HCT116 (cell line): Measurements from ENCODE around the gene LRRC4C. TPM values are rescaled to one million over a fixed set of nuclear protein-coding genes. Genes with fewer than 3 reads are reported as not detected.

Experiments used
- ATAC-seq: fragments of 200-7000 bp; cut with Tn5 transposase; 2 replicates; pipeline ENCODE4 v1.9.1; 2020; ENCODE audit warnings: mild to moderate bottlenecking, moderate library complexity
- BruUV-seq: library from RNA; stranded (reverse); fragments of 400-500 nt; replicated peaks from 2 replicates; lab custom pipeline; 2021; lab: Mats Ljungman, UMichigan
- CTCF ChIA-PET: fragments of 300-600 bp; sonication (Branson Sonifier 250); formaldehyde crosslinking; loops from one replicate; lab custom pipeline; 2021; ENCODE audit warnings: antibody characterized with exemption; lab: Charles Lee
- POLR2A ChIA-PET: fragments of 300-600, 350-600 bp; sonication (Branson Sonifier 250); formaldehyde crosslinking; loops from one replicate; lab custom pipeline; 2021; ENCODE audit warnings: antibody characterized with exemption; lab: Charles Lee
- RAD21 ChIA-PET, 2 experiments: fragments of 300-600 bp; sonication (Branson Sonifier 250); formaldehyde crosslinking; loops; one replicate each; lab custom pipeline; 2023; ENCODE audit warnings: low total read pairs in 2 of 2; ENCODE audit not compliant: uncharacterized antibody in 2 of 2, unreplicated experiment in 2 of 2, low non-redundant PET in 1 of 2; lab: Charles Lee
- DNase-seq: peaks from one replicate; pipeline ENCODE4 v3.0.0-alpha.2; 2010; ENCODE audit warnings: low read depth, low spot score
- H2AFZ ChIP-seq: fragments of 200-600 bp; shearing (Covaris generic), sonication (generic); 2 replicates; pipeline ENCODE4 v1.6.1; 2017; ENCODE audit warnings: low read depth, mixed run types, mixed read lengths, antibody characterized with exemption, low read length; ENCODE audit not compliant: poor library complexity, severe bottlenecking
- H3K27ac ChIP-seq: 2 replicates; pipeline ENCODE4 v1.5.1; 2012; ENCODE audit warnings: low read depth, low read length
- H3K27me3 ChIP-seq: fragments of 200-600 bp; sonication (generic); 2 replicates; pipeline ENCODE4 v1.6.1; 2016; ENCODE audit warnings: mixed run types, low read length, mixed read lengths; ENCODE audit not compliant: insufficient read depth
- H3K36me3 ChIP-seq, 2 experiments: fragments of 200-500 bp in 1 of 2; fragments of 200-600 bp in 1 of 2; sonication (Bioruptor generic) in 1 of 2; sonication (generic) in 1 of 2; 2 replicates each; pipeline versions ENCODE4 v1.5.1 to v1.6.1; 2014 to 2016; ENCODE audit warnings: low read length in 2 of 2, inconsistent platforms in 1 of 2, mixed read lengths in 1 of 2, mixed run types in 1 of 2; ENCODE audit not compliant: insufficient read depth in 2 of 2, control insufficient read depth in 1 of 2
- H3K4me1 ChIP-seq, 2 experiments: fragments of 200-600 bp in 1 of 2; sonication (generic) in 1 of 2; 2 replicates each; pipeline versions ENCODE4 v1.5.1 to v1.6.1; 2012 to 2017; ENCODE audit warnings: low read length in 2 of 2, inconsistent platforms in 1 of 2, mild to moderate bottlenecking in 1 of 2, mixed read lengths in 1 of 2, mixed run types in 1 of 2, moderate library complexity in 1 of 2; ENCODE audit not compliant: insufficient read depth in 2 of 2, control insufficient read depth in 1 of 2
- H3K4me2 ChIP-seq: fragments of 200-600 bp; sonication (generic); 2 replicates; pipeline ENCODE4 v1.6.1; 2017; ENCODE audit warnings: mixed run types, low read length, mixed read lengths
- H3K4me3 ChIP-seq, 2 experiments: fragments of 200-600 bp in 1 of 2; sonication (generic) in 1 of 2; replicated peaks in 1 of 2; 2 replicates each; pipeline ENCODE4 v1.5.1; 2011 to 2016; ENCODE audit warnings: low read length in 2 of 2, control low read depth in 1 of 2, low read depth in 1 of 2, mild to moderate bottlenecking in 1 of 2, mixed read lengths in 1 of 2, mixed run types in 1 of 2
- H3K79me2 ChIP-seq: fragments of 200-600 bp; sonication (generic); 2 replicates; pipeline ENCODE4 v1.6.1; 2017; ENCODE audit warnings: mild to moderate bottlenecking, mixed run types, low read length, moderate library complexity, mixed read lengths; ENCODE audit not compliant: insufficient read depth
- H3K9ac ChIP-seq: fragments of 200-600 bp; sonication (generic); 2 replicates; pipeline ENCODE4 v1.6.1; 2016; ENCODE audit warnings: low read length, mixed read lengths
- H3K9me2 ChIP-seq: fragments of 200-600 bp; sonication (generic), shearing (Covaris generic); 2 replicates; pipeline ENCODE4 v1.6.1; 2017; ENCODE audit warnings: mixed run types, mild to moderate bottlenecking, moderate library complexity; ENCODE audit not compliant: insufficient read depth
- H3K9me3 ChIP-seq, 2 experiments: fragments of 200-500 bp in 1 of 2; fragments of 200-600 bp in 1 of 2; sonication (Bioruptor generic) in 1 of 2; sonication (generic) in 1 of 2; 2 replicates each; pipeline ENCODE4 v1.6.1; 2014 to 2017; ENCODE audit warnings: low read length in 2 of 2, mixed read lengths in 2 of 2, inconsistent platforms in 1 of 2, low read depth in 1 of 2, mild to moderate bottlenecking in 1 of 2, mixed run types in 1 of 2, moderate library complexity in 1 of 2; ENCODE audit not compliant: control insufficient read depth in 1 of 2, insufficient read depth in 1 of 2
- H4K20me1 ChIP-seq: fragments of 200-600 bp; sonication (generic), shearing (Covaris generic); 2 replicates; pipeline ENCODE4 v1.6.1; 2017; ENCODE audit warnings: mixed run types, mild to moderate bottlenecking, moderate library complexity; ENCODE audit not compliant: insufficient read depth
- ATF3 ChIP-seq: IDR thresholded peaks from 2 replicates; pipeline ENCODE4 v1.6.1; 2012
- CBX3 ChIP-seq: IDR thresholded peaks from 2 replicates; pipeline ENCODE4 v1.6.1; 2012; ENCODE audit warnings: low read depth
- CEBPB ChIP-seq: IDR thresholded peaks from 2 replicates; pipeline ENCODE4 v1.6.1; 2012; ENCODE audit warnings: low read depth
- CTCF ChIP-seq, 3 experiments: fragments of 200-600 bp in 1 of 3; sonication (generic) in 1 of 3; IDR thresholded peaks in 2 of 3; conservative IDR thresholded peaks in 1 of 3; 2 replicates each; pipeline ENCODE4 v1.5.1; 2012 to 2017; ENCODE audit warnings: low read depth in 2 of 3, low read length in 2 of 3, antibody characterized with exemption in 1 of 3, borderline replicate concordance in 1 of 3, control low read depth in 1 of 3, mild to moderate bottlenecking in 1 of 3, mixed read lengths in 1 of 3, mixed run types in 1 of 3, moderate library complexity in 1 of 3; ENCODE audit not compliant: insufficient read depth in 1 of 3
- EGR1 ChIP-seq: IDR thresholded peaks from 2 replicates; pipeline ENCODE4 v1.6.1; 2012; ENCODE audit warnings: low read depth
- EZH2 ChIP-seq: fragments of 200-600 bp; sonication (generic); IDR thresholded peaks from 2 replicates; pipeline ENCODE4 v1.6.1; 2017; ENCODE audit warnings: antibody characterized with exemption, mixed run types
- EZH2phosphoT487 ChIP-seq: fragments of 200-600 bp; IDR thresholded peaks from 2 replicates; pipeline ENCODE4 v1.6.1; 2018; ENCODE audit warnings: antibody characterized with exemption, borderline replicate concordance
- JUND ChIP-seq: IDR thresholded peaks from 2 replicates; pipeline ENCODE4 v1.6.1; 2012
- POLR2A ChIP-seq: IDR thresholded peaks from 2 replicates; pipeline ENCODE4 v1.7.0; 2011; ENCODE audit warnings: borderline replicate concordance; ENCODE audit not compliant: insufficient read depth, insufficient read length; ENCODE audit errors: extremely low read depth
- POLR2AphosphoS5 ChIP-seq: IDR thresholded peaks from 2 replicates; pipeline ENCODE4 v1.6.1; 2011; ENCODE audit warnings: mild to moderate bottlenecking, low read depth, low read length, moderate library complexity
- RAD21 ChIP-seq: IDR thresholded peaks from 2 replicates; pipeline ENCODE4 v1.6.1; 2012; ENCODE audit warnings: low read depth, mild to moderate bottlenecking
- SIN3A ChIP-seq: IDR thresholded peaks from 2 replicates; pipeline ENCODE4 v1.6.1; 2012; ENCODE audit warnings: low read depth
- SP1 ChIP-seq: IDR thresholded peaks from 2 replicates; pipeline ENCODE4 v1.6.1; 2012; ENCODE audit warnings: low read depth
- SRF ChIP-seq: IDR thresholded peaks from 2 replicates; pipeline ENCODE4 v1.6.1; 2012; ENCODE audit warnings: low read depth
- TCF7L2 ChIP-seq: IDR thresholded peaks from 2 replicates; pipeline ENCODE4 v1.7.0; 2011; ENCODE audit warnings: borderline replicate concordance, inconsistent platforms; ENCODE audit not compliant: insufficient read depth, insufficient read length; ENCODE audit errors: extremely low read depth
- YY1 ChIP-seq: IDR thresholded peaks from 2 replicates; pipeline ENCODE4 v1.6.1; 2011; ENCODE audit warnings: low read length, low read depth, moderate library complexity, mild to moderate bottlenecking; ENCODE audit not compliant: insufficient replicate concordance; ENCODE audit errors: extremely low read depth
- ZBTB33 ChIP-seq: IDR thresholded peaks from 2 replicates; pipeline ENCODE4 v1.6.1; 2011; ENCODE audit warnings: mild to moderate bottlenecking, low read length, moderate library complexity; ENCODE audit not compliant: insufficient replicate concordance; ENCODE audit errors: extremely low read depth
- ZFX ChIP-seq: fragments of 450-650 bp; IDR thresholded peaks from 2 replicates; pipeline ENCODE4 v1.6.1; 2017
- ZNF274 ChIP-seq: fragments of 200-500 bp; sonication (Bioruptor generic); IDR thresholded peaks from 2 replicates; pipeline ENCODE4 v1.6.1; 2014; ENCODE audit warnings: mild to moderate bottlenecking, low read depth, low read length, inconsistent platforms
- intact Hi-C: fragments of 100-400 bp; cut with micrococcal nuclease; formaldehyde crosslinking; loops from 2 replicates; pipeline ENCODE4 v1.10.0; 2022
- total RNA-seq: library from RNA; stranded (reverse); gene quantifications from one replicate; pipeline ENCODE4 v1.2.1, GENCODE V29; 2021; ENCODE audit not compliant: unreplicated experiment

The LRRC4C gene
- total RNA-seq, 1 experiment from 2014 or later: not detected

- H3K9ac ChIP-seq: no peak overlapping the region
- no peak for DNase-seq
- no peaks in the 10 kb centered on the region for H4K20me1 ChIP-seq
- H3K4me1 ChIP-seq: no peaks in the 10 kb centered on the region
- H3K4me3 ChIP-seq: no peak overlapping the region
- intact Hi-C loops: no loop called here
- H3K9me3 ChIP-seq: peaks cover 3 to 16% of the 10 kb centered on the region in 2 experiments; a peak in 2 of 4 replicates
- ChIA-PET RAD21 (no interaction called here), CTCF (no interaction called here), POLR2A (no interaction called here)
- H3K4me2 ChIP-seq: no peak overlapping the region
- no TSS peak for BruUV-seq
- no peaks in the 10 kb centered on the region for H3K36me3 ChIP-seq
- TF ChIP-seq POLR2A (no peak), ATF3 (no peak), SP1 (no peak), EGR1 (no peak), CEBPB (no peak), JUND (no peak), EZH2 (no peak), ZFX (no peak)
- ATAC-seq: no peak
- no peaks in the 10 kb centered on the region for H3K27me3 ChIP-seq
- H3K27ac ChIP-seq: no peak overlapping the region
- no peak overlapping the region for H2AFZ ChIP-seq
- no peaks in the 10 kb centered on the region for H3K9me2 ChIP-seq
- no peaks in the 10 kb centered on the region for H3K79me2 ChIP-seq
These were observed 237.2 kb downstream of the LRRC4C start for GRCh38 chr11:41222236-41222635.

GRCh38 chr11:41206388-41206787, 253.1 kb downstream of the LRRC4C start:
- Histone ChIP-seq H4K20me1 (no peaks in the 10 kb centered on the region), H3K9ac (no peak overlapping the region), H2AFZ (no peak overlapping the region), H3K9me2 (no peaks in the 10 kb centered on the region), H3K9me3 (peaks cover 3 to 12% of the 10 kb centered on the region in 2 experiments; a peak in 2 of 4 replicates), H3K4me3 (no peak overlapping the region), H3K36me3 (no peaks in the 10 kb centered on the region), H3K27ac (no peak overlapping the region), H3K4me2 (no peak overlapping the region), H3K4me1 (no peaks in the 10 kb centered on the region), H3K27me3 (no peaks in the 10 kb centered on the region), H3K79me2 (no peaks in the 10 kb centered on the region)
- TF ChIP-seq EZH2phosphoT487 (no peak), SRF (no peak), ZBTB33 (no peak), TCF7L2 (no peak), EZH2 (no peak), CTCF (IDR thresholded peaks at IDR 0.05 in 2 of 3, conservative IDR thresholded peaks at IDR 0.05 in 1 of 3; ENCODE audit: borderline replicate concordance in 1 of 3, insufficient read depth in 1 of 3, low read depth in 2 of 3, low read length in 2 of 3) (no peak), SP1 (no peak), CEBPB (no peak), RAD21 (no peak), SIN3A (no peak), YY1 (no peak), ZNF274 (no peak), POLR2AphosphoS5 (no peak), CBX3 (no peak)
- ChIA-PET RAD21 (no interaction called here), POLR2A (no interaction called here), CTCF (no interaction called here)
- no TSS peak for BruUV-seq
- intact Hi-C loops: no loop called here
- ATAC-seq (no peak), DNase-seq (no peak)
